Activated CD8-positive, alpha-beta memory T cell treated with anti-CD3 and anti-CD28 coated beads for 36 hours (primary cell): Measurements from ENCODE around the gene GNAO1. TPM values are rescaled to one million over a fixed set of nuclear protein-coding genes. Genes with fewer than 3 reads are reported as not detected.

Experiments used
- CTCF ChIA-PET: fragments of 350-600 bp; sonication (Branson Sonifier 250); formaldehyde crosslinking; loops from one replicate; lab custom pipeline; 2021; ENCODE audit warnings: antibody characterized with exemption; lab: Charles Lee
- POLR2A ChIA-PET: fragments of 350-600 bp; sonication (Branson Sonifier 250); formaldehyde crosslinking; loops from one replicate; lab custom pipeline; 2021; ENCODE audit warnings: antibody characterized with exemption; lab: Charles Lee
- total RNA-seq, 2 experiments: library from RNA; stranded (reverse); gene quantifications; one replicate each; pipeline ENCODE4 v1.2.3, GENCODE V29; 2021

The GNAO1 gene
- total RNA-seq, 2 experiments from 2014 or later = 4.9 to 5.2 TPM

- POLR2A ChIA-PET = no interaction called here
Observed at GRCh38 chr16:56317998-56318826, 126.9 kb downstream of the GNAO1 start.

GRCh38 chr16:56318827-56319140 is 127.5 kb downstream of the GNAO1 start:
- POLR2A ChIA-PET = no interaction called here
- CTCF ChIA-PET = interaction anchor here (0.7 to 2.6 kb wide), 17 partner anchors 8 to 854 kb away, joined by 3 to 20 read pairs (median 4); no protein-coding TSS in a partner anchor

More at GRCh38 chr16:56317998-56318826, 126.9 kb downstream of the GNAO1 start:
- CTCF ChIA-PET = interaction anchor here (0.6 to 2.6 kb wide), 24 partner anchors 9 to 1540 kb away, joined by 3 to 20 read pairs (median 4); no protein-coding TSS in a partner anchor

- CTCF ChIA-PET = interaction anchor here (1.4 to 2.6 kb wide), 5 partner anchors 14 to 608 kb away, joined by 3 to 20 read pairs (median 5); no protein-coding TSS in a partner anchor
- POLR2A ChIA-PET = no interaction called here
Observed at GRCh38 chr16:56319376-56319775, 128.1 kb downstream of the GNAO1 start.

- ChIA-PET CTCF (interaction anchor here (1.5 kb wide), 1 partner anchor 374 kb away, joined by 3 read pairs; no protein-coding TSS in a partner anchor), POLR2A (no interaction called here)
Observed at GRCh38 chr16:56320056-56320455, 128.8 kb downstream of the GNAO1 start.

GRCh38 chr16:56320811-56321558 is 129.7 kb downstream of the GNAO1 start:
- CTCF ChIA-PET = interaction anchor here (1.7 kb wide), 1 partner anchor 118 kb away, joined by 6 read pairs; no protein-coding TSS in a partner anchor

GRCh38 chr16:56321571-56321970 is 130.3 kb downstream of the GNAO1 start:
- POLR2A ChIA-PET = no interaction called here
- CTCF ChIA-PET = interaction anchor here (1.7 kb wide), 1 partner anchor 118 kb away, joined by 6 read pairs; no protein-coding TSS in a partner anchor

More at GRCh38 chr16:56320811-56321558, 129.7 kb downstream of the GNAO1 start:
- POLR2A ChIA-PET = no interaction called here

- ChIA-PET POLR2A (no interaction called here), CTCF (no interaction called here)
Observed at GRCh38 chr16:56324406-56324805, 133.1 kb downstream of the GNAO1 start.

- ChIA-PET POLR2A (no interaction called here), CTCF (interaction anchor here (1.9 kb wide), 1 partner anchor 8 kb away, joined by 5 read pairs; no protein-coding TSS in a partner anchor)
Observed at GRCh38 chr16:56325956-56326355, 134.7 kb downstream of the GNAO1 start.

- POLR2A ChIA-PET = no interaction called here
- CTCF ChIA-PET = interaction anchor here (1.9 kb wide), 1 partner anchor 9 kb away, joined by 5 read pairs; no protein-coding TSS in a partner anchor
Observed at GRCh38 chr16:56327071-56327928, 136.0 kb downstream of the GNAO1 start.

GRCh38 chr16:56327929-56328258 is 136.6 kb downstream of the GNAO1 start:
- ChIA-PET CTCF (no interaction called here), POLR2A (no interaction called here)

- CTCF ChIA-PET = interaction anchor here (1.4 kb wide), 1 partner anchor 10 kb away, joined by 6 read pairs; no protein-coding TSS in a partner anchor
- POLR2A ChIA-PET = no interaction called here
Observed at GRCh38 chr16:56328276-56329022, 137.2 kb downstream of the GNAO1 start.

GRCh38 chr16:56329887-56330286 is 138.6 kb downstream of the GNAO1 start:
- POLR2A ChIA-PET = no interaction called here
- CTCF ChIA-PET = no interaction called here

- ChIA-PET CTCF (no interaction called here), POLR2A (no interaction called here)
Observed at GRCh38 chr16:56330476-56330875, 139.2 kb downstream of the GNAO1 start.

GRCh38 chr16:56331399-56331798 is 140.1 kb downstream of the GNAO1 start:
- ChIA-PET POLR2A (no interaction called here), CTCF (no interaction called here)

GRCh38 chr16:56331915-56332314 is 140.6 kb downstream of the GNAO1 start:
- CTCF ChIA-PET = no interaction called here
- POLR2A ChIA-PET = no interaction called here

- POLR2A ChIA-PET = no interaction called here
- CTCF ChIA-PET = no interaction called here
Observed at GRCh38 chr16:56332464-56333079, 141.3 kb downstream of the GNAO1 start.

- POLR2A ChIA-PET = no interaction called here
- CTCF ChIA-PET = interaction anchor here (0.5 kb wide), 1 partner anchor 1498 kb away, joined by 3 read pairs; no protein-coding TSS in a partner anchor
Observed at GRCh38 chr16:56334761-56335160, 143.5 kb downstream of the GNAO1 start.
